ENCODE results near the gene CLDN12.

DNA sequence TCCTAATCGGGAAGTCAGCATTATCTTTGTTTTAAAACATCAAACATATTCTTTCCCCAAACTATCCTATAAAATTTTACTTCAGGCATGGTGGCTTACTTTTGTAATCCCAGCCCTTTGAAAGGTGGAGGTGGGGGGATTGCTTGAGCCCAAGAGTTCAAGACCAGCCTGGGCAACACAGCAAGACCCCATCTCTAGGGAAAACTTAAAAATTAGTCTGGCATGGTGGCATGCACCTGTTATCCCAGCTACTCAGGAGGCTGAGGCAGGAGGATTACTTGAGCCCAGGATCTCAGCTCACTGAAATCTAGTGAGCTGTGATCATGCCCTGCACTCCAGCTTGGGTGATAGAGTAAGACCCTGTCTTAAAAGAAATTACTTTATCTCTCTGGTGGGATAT, 4.9 kb downstream of the CLDN12 start:
- TF ChIP-seq POLR2A (IDR thresholded peaks at IDR 0.05) (no peak), POLR2AphosphoS5 (IDR thresholded peaks at IDR 0.05; ENCODE audit: insufficient read depth in 1 of 2, low read depth in 1 of 2) (no peak)
- TF ChIP-seq, protein P1, sequence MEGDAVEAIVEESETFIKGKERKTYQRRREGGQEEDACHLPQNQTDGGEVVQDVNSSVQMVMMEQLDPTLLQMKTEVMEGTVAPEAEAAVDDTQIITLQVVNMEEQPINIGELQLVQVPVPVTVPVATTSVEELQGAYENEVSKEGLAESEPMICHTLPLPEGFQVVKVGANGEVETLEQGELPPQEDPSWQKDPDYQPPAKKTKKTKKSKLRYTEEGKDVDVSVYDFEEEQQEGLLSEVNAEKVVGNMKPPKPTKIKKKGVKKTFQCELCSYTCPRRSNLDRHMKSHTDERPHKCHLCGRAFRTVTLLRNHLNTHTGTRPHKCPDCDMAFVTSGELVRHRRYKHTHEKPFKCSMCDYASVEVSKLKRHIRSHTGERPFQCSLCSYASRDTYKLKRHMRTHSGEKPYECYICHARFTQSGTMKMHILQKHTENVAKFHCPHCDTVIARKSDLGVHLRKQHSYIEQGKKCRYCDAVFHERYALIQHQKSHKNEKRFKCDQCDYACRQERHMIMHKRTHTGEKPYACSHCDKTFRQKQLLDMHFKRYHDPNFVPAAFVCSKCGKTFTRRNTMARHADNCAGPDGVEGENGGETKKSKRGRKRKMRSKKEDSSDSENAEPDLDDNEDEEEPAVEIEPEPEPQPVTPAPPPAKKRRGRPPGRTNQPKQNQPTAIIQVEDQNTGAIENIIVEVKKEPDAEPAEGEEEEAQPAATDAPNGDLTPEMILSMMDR (IDR thresholded peaks at IDR 0.05) = no peak

Data from vagina (tissue), 2 donors.